ENCODE data around the gene TTC23L.

DNA sequence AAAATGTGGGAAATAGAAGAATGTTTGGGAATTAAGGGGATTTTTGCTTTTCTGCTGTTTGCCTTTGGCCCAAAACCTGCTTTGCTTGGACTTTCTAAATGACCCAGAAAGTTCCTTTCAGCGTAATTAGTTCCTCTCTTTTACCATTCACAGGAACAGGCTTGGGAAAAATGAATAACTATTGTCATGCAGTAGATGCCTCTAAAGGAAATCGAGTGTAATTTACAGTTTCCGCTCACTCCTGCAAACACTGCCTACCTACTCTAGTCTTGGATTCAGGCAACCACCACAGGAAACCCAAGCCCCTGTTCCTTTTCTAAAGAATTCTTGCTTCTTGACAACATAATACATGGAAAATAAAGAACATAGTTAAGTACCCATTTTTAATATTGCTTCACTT is 25.0 kb downstream of the TTC23L start:
- TF ChIP-seq CTCF (IDR thresholded peaks at IDR 0.05 in 4 of 5, conservative IDR thresholded peaks at IDR 0.05 in 1 of 5) (no peak), POLR2A (IDR thresholded peaks at IDR 0.05) (no peak)

Measured in gastrocnemius medialis (tissue), 4 donors.